Esophagus squamous epithelium (tissue), 5 donors: ENCODE measurements around the gene FGD4. TPM values are rescaled to one million over a fixed set of nuclear protein-coding genes. Genes with fewer than 3 reads are reported as not detected.

Experiments used
- DNase-seq: peaks from one replicate; lab custom pipeline; 2025; lab: John Stamatoyannopoulos, UW
- H3K27ac ChIP-seq, 4 donors: fragments of 200-600 bp; sonication (generic); one replicate each; pipeline ENCODE4 v1.5.1; 2016 to 2019; ENCODE audit warnings: mild to moderate bottlenecking in 1 of 4
- H3K27me3 ChIP-seq, 4 donors: fragments of 200-600 bp; sonication (generic); 1 replicate in 3 of 4; 2 replicates in 1 of 4; pipeline versions ENCODE4 v1.5.1 to v1.6.0; 2017 to 2021; ENCODE audit warnings: antibody characterized with exemption in 1 of 4
- H3K36me3 ChIP-seq, 3 donors: fragments of 200-600 bp; sonication (generic); one replicate each; pipeline ENCODE4 v1.5.1; 2016 to 2019
- H3K4me1 ChIP-seq, 3 donors: fragments of 200-600 bp; sonication (generic); one replicate each; pipeline ENCODE4 v1.5.1; 2017 to 2019
- H3K4me3 ChIP-seq, 4 donors: fragments of 200-600 bp; sonication (generic); 1 replicate in 3 of 4; 2 replicates in 1 of 4; pipeline ENCODE4 v1.5.1; 2016 to 2019; ENCODE audit warnings: mild to moderate bottlenecking in 2 of 4, moderate library complexity in 1 of 4
- H3K9me3 ChIP-seq, 3 donors: fragments of 200-600 bp; sonication (generic); one replicate each; pipeline ENCODE4 v1.5.1; 2016 to 2019
- CTCF ChIP-seq, 6 experiments: fragments of 450-650 bp in 4 of 6; fragments of 200-600 bp in 2 of 6; sonication (generic) in 2 of 6; IDR thresholded peaks; one replicate each; pipeline ENCODE4 v1.5.1; 2016 to 2019; ENCODE audit warnings: antibody characterized with exemption in 6 of 6, mild to moderate bottlenecking in 4 of 6, moderate library complexity in 4 of 6
- POLR2A ChIP-seq, 4 donors: fragments of 450-650 bp; IDR thresholded peaks; one replicate each; pipeline ENCODE4 v1.6.1; 2017; ENCODE audit warnings: antibody characterized with exemption in 4 of 4, mild to moderate bottlenecking in 4 of 4, moderate library complexity in 3 of 4
- WGBS, 2 donors: methylation state at CpG; one replicate each; pipeline ENCODE4 v1.1.5; 2018; 5-methylcytosine and 5-hydroxymethylcytosine counted together
- intact Hi-C: fragments of 100-400 bp; cut with DNase I; formaldehyde crosslinking; loops from one replicate; pipeline ENCODE4 v1.15.0; 2022
- total RNA-seq, 4 donors: library from RNA; depleted of rRNA; stranded (reverse); fragments of >200 nt; gene quantifications; one replicate each; pipeline ENCODE4 v1.1.0, GENCODE V29; 2016
- donor health status: DM: yes; HTN: yes; CAD: no.

Gene FGD4
- total RNA-seq, 4 donors from 2014 or later, result 17.0 to 49.8 (median 25.6) TPM

- no peak for DNase-seq
- H3K36me3 ChIP-seq, result peaks cover 8 to 93% (median 9%) of the 10 kb centered on the region in 3 donors
- H3K4me1 ChIP-seq, result peaks cover 0 to 10% (median 0%) of the 10 kb centered on the region in 3 donors
- intact Hi-C loops, result no loop called here
- H3K27me3 ChIP-seq, result no peaks in the 10 kb centered on the region
- no peak for TF ChIP-seq CTCF (IDR thresholded peaks at IDR 0.05)
- TF ChIP-seq POLR2A (IDR thresholded peaks at IDR 0.05), result no peak
- no peak overlapping the region for H3K27ac ChIP-seq
- no peak overlapping the region for H3K4me3 ChIP-seq
- H3K9me3 ChIP-seq, result no peaks in the 10 kb centered on the region
- 91 to 94% methylated on average over 1 of the region's 1 CpG for WGBS, 2 donors
Measured at GRCh38 chr12:32609966-32610365, 210.6 kb downstream of the FGD4 start.

- Histone ChIP-seq H3K4me3 (no peak overlapping the region), H3K4me1 (no peaks in the 10 kb centered on the region), H3K27me3 (no peaks in the 10 kb centered on the region), H3K36me3 (peaks cover 8 to 99% (median 9%) of the 10 kb centered on the region in 3 donors), H3K27ac (no peak overlapping the region), H3K9me3 (no peaks in the 10 kb centered on the region)
- 100% methylated on average over 1 of the region's 11 CpGs; no CpG with 5 or more reads in 1 of the 2 donors for WGBS, 2 donors
- intact Hi-C loops, result no loop called here
- no peak for DNase-seq
- TF ChIP-seq POLR2A (IDR thresholded peaks at IDR 0.05), result no peak
- no peak for TF ChIP-seq CTCF (IDR thresholded peaks at IDR 0.05)
Measured at GRCh38 chr12:32611986-32612385, 212.6 kb downstream of the FGD4 start.

GRCh38 chr12:32612658-32613614 is 213.6 kb downstream of the FGD4 start:
- intact Hi-C loops, result no loop called here
- Histone ChIP-seq H3K27ac (no peak overlapping the region), H3K27me3 (no peaks in the 10 kb centered on the region), H3K36me3 (peaks cover 8 to 98% (median 9%) of the 10 kb centered on the region in 3 donors), H3K4me3 (no peak overlapping the region), H3K9me3 (no peaks in the 10 kb centered on the region), H3K4me1 (no peaks in the 10 kb centered on the region)
- WGBS, 2 donors, result 52 to 71% methylated on average over 3 of the region's 3 CpGs
- TF ChIP-seq POLR2A (IDR thresholded peaks at IDR 0.05), result no peak
- no peak for TF ChIP-seq CTCF (IDR thresholded peaks at IDR 0.05)
- DNase-seq, result no peak

- TF ChIP-seq POLR2A (IDR thresholded peaks at IDR 0.05), result no peak
- no peak for TF ChIP-seq CTCF (IDR thresholded peaks at IDR 0.05)
- H3K27ac ChIP-seq, result no peak overlapping the region
- DNase-seq, result no peak
- no peaks in the 10 kb centered on the region for H3K4me1 ChIP-seq
- intact Hi-C loops, result no loop called here
- 77 to 84% methylated on average over 6 of the region's 6 CpGs for WGBS, 2 donors
- no peak overlapping the region for H3K4me3 ChIP-seq
- peaks cover 8 to 98% (median 9%) of the 10 kb centered on the region in 3 donors for H3K36me3 ChIP-seq
- H3K9me3 ChIP-seq, result no peaks in the 10 kb centered on the region
- no peaks in the 10 kb centered on the region for H3K27me3 ChIP-seq
Measured at GRCh38 chr12:32615441-32615840, 216.1 kb downstream of the FGD4 start.

GRCh38 chr12:32617534-32617933 is 218.2 kb downstream of the FGD4 start:
- no peak for DNase-seq
- H3K9me3 ChIP-seq, result no peaks in the 10 kb centered on the region
- WGBS, 2 donors, result 81 to 92% methylated on average over 4 of the region's 4 CpGs
- no peak overlapping the region for H3K27ac ChIP-seq
- peaks cover 0 to 98% (median 0%) of the 10 kb centered on the region in 3 donors for H3K36me3 ChIP-seq
- no peaks in the 10 kb centered on the region for H3K27me3 ChIP-seq
- TF ChIP-seq POLR2A (IDR thresholded peaks at IDR 0.05) (no peak), CTCF (IDR thresholded peaks at IDR 0.05) (no peak)
- no peaks in the 10 kb centered on the region for H3K4me1 ChIP-seq
- intact Hi-C loops, result no loop called here
- no peak overlapping the region for H3K4me3 ChIP-seq
